A549 (cell line): ENCODE measurements around the gene ROR1. TPM values are rescaled to one million over a fixed set of nuclear protein-coding genes. Genes with fewer than 3 reads are reported as not detected.

ENCODE experiments used
- ATAC-seq, 2 experiments: fragments of 200-7000 bp in 1 of 2; fragments of >200 bp in 1 of 2; cut with Nextera tagmentation in 1 of 2; cut with Tn5 transposase in 1 of 2; 3 replicates each; pipeline versions ENCODE4 v1.8.0 to v1.9.1; 2018 to 2020; ENCODE audit warnings: mild to moderate bottlenecking in 1 of 2, moderate library complexity in 1 of 2
- CTCF ChIA-PET: fragments of 300-600 bp; sonication (Branson Sonifier 250); formaldehyde crosslinking; extraction: SDS; loops from one replicate; lab custom pipeline; 2021; ENCODE audit warnings: antibody characterized with exemption, inconsistent platforms; lab: Yijun Ruan, JAX
- POLR2A ChIA-PET: fragments of 350-600 bp; formaldehyde crosslinking; extraction: SDS; loops from one replicate; lab custom pipeline; 2021; ENCODE audit warnings: antibody characterized with exemption, inconsistent platforms; lab: Yijun Ruan, JAX
- DNase-seq, 2 experiments: peaks; one replicate each; pipeline versions ENCODE4 v3.0.0 to v3.0.0-alpha.2; 2011 to 2016; ENCODE audit warnings: low read depth in 1 of 2, low spot score in 1 of 2
- FAIRE-seq: peaks from 2 replicates; lab custom pipeline; 2011; peaks lifted over from hg19 to GRCh38; lab: Jason Lieb, UNC
- H3K27ac ChIP-seq, 2 experiments: fragments of >200 bp; sonication (Bioruptor Twin); formaldehyde crosslinking; 3 replicates each; pipeline ENCODE4 v1.5.1; 2016 to 2017
- H3K4me1 ChIP-seq: fragments of >200 bp; sonication (Bioruptor Twin); formaldehyde crosslinking; 3 replicates; pipeline ENCODE4 v1.6.1; 2016
- H3K4me2 ChIP-seq: fragments of >200 bp; sonication (Bioruptor Twin); formaldehyde crosslinking; 3 replicates; pipeline ENCODE4 v1.6.1; 2016
- H3K4me3 ChIP-seq: fragments of >200 bp; sonication (Bioruptor Twin); formaldehyde crosslinking; 3 replicates; pipeline ENCODE4 v1.5.1; 2016
- H3K9me3 ChIP-seq: fragments of >200 bp; sonication (Bioruptor Twin); formaldehyde crosslinking; 3 replicates; pipeline ENCODE4 v1.6.1; 2016
- BCL3 ChIP-seq: fragments of >200 bp; sonication (Bioruptor Twin); formaldehyde crosslinking; IDR thresholded peaks from 3 replicates; pipeline ENCODE4 v1.6.1; 2016
- CBX2 ChIP-seq: fragments of 200-600 bp; sonication (generic); IDR thresholded peaks from 2 replicates; pipeline ENCODE4 v1.6.1; 2016; ENCODE audit warnings: low read depth, mild to moderate bottlenecking, borderline replicate concordance
- CBX8 ChIP-seq: fragments of 200-600 bp; sonication (generic); IDR thresholded peaks from 2 replicates; pipeline ENCODE4 v1.6.1; 2016
- CEBPB ChIP-seq, 2 experiments: fragments of >200 bp in 1 of 2; sonication (Bioruptor Twin) in 1 of 2; formaldehyde crosslinking in 1 of 2; IDR thresholded peaks; 2 replicates each; pipeline ENCODE4 v1.6.1; 2012 to 2016
- CHD2 ChIP-seq: fragments of 150-350 bp; IDR thresholded peaks from 2 replicates; pipeline ENCODE4 v1.6.1; 2014; ENCODE audit warnings: low read length; ENCODE audit not compliant: partially characterized antibody
- EHF ChIP-seq: fragments of 250-450 bp; sonication (Bioruptor Pico); IDR thresholded peaks from 2 replicates; pipeline ENCODE4 v1.5.0; 2020; ENCODE audit warnings: mild to moderate bottlenecking
- EHMT2 ChIP-seq: fragments of 200-600 bp; sonication (generic); IDR thresholded peaks from 2 replicates; pipeline ENCODE4 v1.6.1; 2016; ENCODE audit warnings: antibody characterized with exemption, low read depth, mild to moderate bottlenecking, moderate library complexity
- GATA3 ChIP-seq: IDR thresholded peaks from 2 replicates; pipeline ENCODE4 v1.6.1; 2012; ENCODE audit warnings: borderline replicate concordance
- HDAC2 ChIP-seq: fragments of 200-600 bp; sonication (generic); IDR thresholded peaks from 2 replicates; pipeline ENCODE4 v1.6.1; 2016
- HOXA7 ChIP-seq: fragments of 250-450 bp; sonication (Bioruptor Pico); IDR thresholded peaks from 2 replicates; pipeline ENCODE4 v1.5.0; 2020; ENCODE audit warnings: mild to moderate bottlenecking, moderate library complexity
- HOXB13 ChIP-seq: fragments of 250-450 bp; sonication (Bioruptor Pico); IDR thresholded peaks from 2 replicates; pipeline ENCODE4 v1.5.0; 2020; ENCODE audit warnings: low read depth, mild to moderate bottlenecking, moderate library complexity
- HOXB5 ChIP-seq: fragments of 250-450 bp; sonication (Bioruptor Pico); IDR thresholded peaks from 2 replicates; pipeline ENCODE4 v1.5.0; 2020; ENCODE audit warnings: mild to moderate bottlenecking, moderate library complexity
- JUN ChIP-seq, 2 experiments: fragments of >200 bp; sonication (Bioruptor Twin); formaldehyde crosslinking; IDR thresholded peaks; 2 replicates in 1 of 2; 3 replicates in 1 of 2; pipeline ENCODE4 v1.6.1; 2016 to 2017
- MAX ChIP-seq: IDR thresholded peaks from 2 replicates; pipeline ENCODE4 v1.6.1; 2012
- MAZ ChIP-seq: fragments of 150-350 bp; IDR thresholded peaks from 2 replicates; pipeline ENCODE4 v1.6.1; 2014; ENCODE audit warnings: antibody characterized with exemption, low read depth, low read length, borderline replicate concordance
- MYC ChIP-seq: IDR thresholded peaks from 2 replicates; pipeline ENCODE4 v1.6.1; 2012; ENCODE audit warnings: mild to moderate bottlenecking, inconsistent platforms, low read length, improper control_type of control experiment, borderline replicate concordance
- NFE2L2 ChIP-seq: fragments of 150-350 bp; conservative IDR thresholded peaks from 2 replicates; pipeline ENCODE4 v1.6.1; 2014; ENCODE audit warnings: low read length
- NPAS2 ChIP-seq: fragments of 250-450 bp; sonication (Bioruptor Pico); IDR thresholded peaks from 2 replicates; pipeline ENCODE4 v1.8.0; 2022; ENCODE audit warnings: mild to moderate bottlenecking, moderate library complexity, borderline replicate concordance
- NR3C1 ChIP-seq: fragments of >200 bp; sonication (Bioruptor Twin); formaldehyde crosslinking; IDR thresholded peaks from 3 replicates; pipeline ENCODE4 v1.6.1; 2017
- RARB ChIP-seq: fragments of 250-450 bp; sonication (Bioruptor Pico); IDR thresholded peaks from 2 replicates; pipeline ENCODE4 v1.8.0; 2021; ENCODE audit warnings: mild to moderate bottlenecking, moderate library complexity
- RFX5 ChIP-seq: fragments of 450-650 bp; IDR thresholded peaks from 2 replicates; pipeline ENCODE4 v1.7.1; 2014; ENCODE audit warnings: antibody characterized with exemption, mild to moderate bottlenecking, moderate library complexity
- RNF2 ChIP-seq: fragments of 200-600 bp; sonication (generic); IDR thresholded peaks from 2 replicates; pipeline ENCODE4 v1.6.1; 2016; ENCODE audit warnings: low read depth, mild to moderate bottlenecking, antibody characterized with exemption, moderate library complexity, borderline replicate concordance
- SMC3 ChIP-seq: fragments of >200 bp; sonication (Bioruptor Twin); formaldehyde crosslinking; IDR thresholded peaks from 3 replicates; pipeline ENCODE4 v1.6.1; 2018; ENCODE audit warnings: inconsistent platforms
- WGBS: methylation state at CpG from one replicate; pipeline ENCODE4 v1.1.6; 2017; ENCODE audit errors: missing lambda C conversion rate; 5-methylcytosine and 5-hydroxymethylcytosine counted together
- polyA plus RNA-seq, 4 experiments: library from polyadenylated mRNA; depleted of rRNA in 3 of 4; stranded (reverse); fragments of >200 nt; fragmentation: RNase III in 1 of 4; extraction: RNeasy Plus Mini Kit Qiagen cat#74134 plus additional on column Dnase treatment in 1 of 4; gene quantifications; 2 replicates in 3 of 4; 3 replicates in 1 of 4; pipeline ENCODE4 v1.2.3, GENCODE V29; 2011 to 2017
- TF ChIP-seq, protein P1 (sequence below): IDR thresholded peaks from 2 replicates; pipeline ENCODE4 v1.6.1; 2012
- TF ChIP-seq, protein P2 (sequence below): IDR thresholded peaks from 2 replicates; pipeline ENCODE4 v1.6.1; 2012; ENCODE audit warnings: low read depth, borderline replicate concordance

Gene ROR1
- polyA plus RNA-seq, 2 of the 4 experiments (the other 2 are of a cell fraction): 6.5 to 19.0 TPM

- no peak for FAIRE-seq
- 79% methylated on average over 7 of the region's 7 CpGs for WGBS
- ChIA-PET POLR2A (no interaction called here), CTCF (interaction anchor here (1.5 to 1.6 kb wide), 2 partner anchors 9 to 162 kb away, joined by 3 to 5 read pairs; no protein-coding TSS in a partner anchor)
- ATAC-seq: no peak
- Histone ChIP-seq H3K9me3 (no peaks in the 10 kb centered on the region), H3K4me3 (no peak overlapping the region), H3K27ac (no peak overlapping the region), H3K4me2 (no peak overlapping the region), H3K4me1 (no peaks in the 10 kb centered on the region)
- TF ChIP-seq CBX8 (no peak), RFX5 (no peak), HOXA7 (CRISPR knock-in tag) (no peak), HDAC2 (no peak), BCL3 (no peak), CEBPB (IDR thresholded peaks at IDR 0.05) (no peak), GATA3 (no peak), CHD2 (no peak), CBX2 (no peak), RNF2 (no peak), HOXB5 (CRISPR knock-in tag) (no peak), SMC3 (no peak), NR3C1 (no peak), HOXB13 (CRISPR knock-in tag) (no peak), MAX (no peak), EHMT2 (no peak), MAZ (no peak), JUN (IDR thresholded peaks at IDR 0.05) (no peak)
- TF ChIP-seq, protein P1, sequence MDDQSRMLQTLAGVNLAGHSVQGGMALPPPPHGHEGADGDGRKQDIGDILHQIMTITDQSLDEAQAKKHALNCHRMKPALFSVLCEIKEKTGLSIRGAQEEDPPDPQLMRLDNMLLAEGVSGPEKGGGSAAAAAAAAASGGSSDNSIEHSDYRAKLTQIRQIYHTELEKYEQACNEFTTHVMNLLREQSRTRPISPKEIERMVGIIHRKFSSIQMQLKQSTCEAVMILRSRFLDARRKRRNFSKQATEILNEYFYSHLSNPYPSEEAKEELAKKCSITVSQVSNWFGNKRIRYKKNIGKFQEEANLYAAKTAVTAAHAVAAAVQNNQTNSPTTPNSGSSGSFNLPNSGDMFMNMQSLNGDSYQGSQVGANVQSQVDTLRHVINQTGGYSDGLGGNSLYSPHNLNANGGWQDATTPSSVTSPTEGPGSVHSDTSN: no peak
- TF ChIP-seq, protein P2, sequence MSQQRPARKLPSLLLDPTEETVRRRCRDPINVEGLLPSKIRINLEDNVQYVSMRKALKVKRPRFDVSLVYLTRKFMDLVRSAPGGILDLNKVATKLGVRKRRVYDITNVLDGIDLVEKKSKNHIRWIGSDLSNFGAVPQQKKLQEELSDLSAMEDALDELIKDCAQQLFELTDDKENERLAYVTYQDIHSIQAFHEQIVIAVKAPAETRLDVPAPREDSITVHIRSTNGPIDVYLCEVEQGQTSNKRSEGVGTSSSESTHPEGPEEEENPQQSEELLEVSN: no peak
- TF ChIP-seq, all 56 proteins: peak for 0
- no peak for DNase-seq
Observed at GRCh38 chr1:63975481-63975880, 201.7 kb downstream of the ROR1 start.

DNA sequence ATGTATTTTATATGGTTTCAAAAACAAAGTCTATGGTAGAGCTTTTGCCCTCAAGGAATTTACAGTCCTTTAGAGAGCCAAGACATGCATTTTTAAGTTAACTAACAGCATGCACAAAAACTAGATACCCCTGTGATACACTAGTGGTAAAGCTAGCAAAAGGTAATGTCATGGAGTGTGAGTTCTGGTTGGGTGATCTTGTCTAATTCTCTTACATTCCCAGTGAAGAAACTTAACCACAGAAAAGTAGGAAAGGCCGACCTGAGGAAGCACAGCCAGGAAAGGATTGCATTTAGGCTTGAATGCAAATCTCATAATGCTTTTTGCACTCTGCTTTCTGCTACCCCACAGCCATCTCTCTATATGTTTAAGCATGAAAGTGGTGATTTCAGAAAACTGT is 202.2 kb downstream of the ROR1 start:
- no peak for FAIRE-seq
- TF ChIP-seq, protein P2: no peak
- TF ChIP-seq CBX8: no peak
- no peak for TF ChIP-seq HOXB13 (CRISPR knock-in tag)
- TF ChIP-seq NFE2L2: no peak
- TF ChIP-seq HOXB5 (CRISPR knock-in tag): no peak
- TF ChIP-seq RNF2: no peak
- TF ChIP-seq NPAS2 (CRISPR knock-in tag): no peak
- TF ChIP-seq SMC3: no peak
- TF ChIP-seq NR3C1: no peak
- no peak for TF ChIP-seq RARB (CRISPR knock-in tag)
- TF ChIP-seq HOXA7 (CRISPR knock-in tag): no peak
- no peak for TF ChIP-seq MAX
- no peak for TF ChIP-seq MYC
- no peak for TF ChIP-seq EHF (CRISPR knock-in tag)
- Histone ChIP-seq H3K4me1 (0 out of 3 replicates have a peak, but pooled peaks cover 3% of the 10 kb centered on the region), H3K27ac (no peak overlapping the region), H3K4me2 (no peak overlapping the region), H3K9me3 (no peaks in the 10 kb centered on the region), H3K4me3 (no peak overlapping the region)
- ATAC-seq: no peak
- 67% methylated on average over 1 of the region's 1 CpG for WGBS
- ChIA-PET POLR2A (no interaction called here), CTCF (interaction anchor here (1.5 to 1.6 kb wide), 2 partner anchors 9 to 162 kb away, joined by 3 to 5 read pairs; no protein-coding TSS in a partner anchor)
- DNase-seq: no peak
